ENCODE measurements around the gene MOCS2.

Gene MOCS2

GRCh38 chr5:53092242-53092641, 17.3 kb downstream of the MOCS2 start:
- DNase-seq (ENCODE audit: low spot score): no peak

GRCh38 chr5:53091289-53091688, 18.3 kb downstream of the MOCS2 start:
- peak; percentile 36 for DNase-seq (ENCODE audit: low spot score)

GRCh38 chr5:53090229-53090628, 19.3 kb downstream of the MOCS2 start:
- DNase-seq (ENCODE audit: low spot score): no peak

- no peak for DNase-seq (ENCODE audit: low spot score)
Observed at GRCh38 chr5:53089481-53089991, 20.0 kb downstream of the MOCS2 start.

- no peak for DNase-seq (ENCODE audit: low spot score)
Observed at GRCh38 chr5:53087621-53088121, 21.9 kb downstream of the MOCS2 start.

- no peak for DNase-seq (ENCODE audit: low spot score)
Observed at GRCh38 chr5:53087171-53087570, 22.4 kb downstream of the MOCS2 start.

GRCh38 chr5:53084546-53085255, 24.9 kb downstream of the MOCS2 start:
- DNase-seq (ENCODE audit: low spot score): no peak

- no peak for DNase-seq (ENCODE audit: low spot score)
Observed at GRCh38 chr5:53083927-53084326, 25.6 kb downstream of the MOCS2 start.

GRCh38 chr5:53080271-53080670, 29.3 kb downstream of the MOCS2 start:
- DNase-seq (ENCODE audit: low spot score): no peak

GRCh38 chr5:53076014-53076583, 33.5 kb downstream of the MOCS2 start:
- DNase-seq (ENCODE audit: low spot score): no peak

- no peak for DNase-seq (ENCODE audit: low spot score)
Observed at GRCh38 chr5:53073348-53073747, 36.2 kb downstream of the MOCS2 start.

GRCh38 chr5:53071738-53072137, 37.8 kb downstream of the MOCS2 start:
- no peak for DNase-seq (ENCODE audit: low spot score)

GRCh38 chr5:53071298-53071697, 38.3 kb downstream of the MOCS2 start:
- no peak for DNase-seq (ENCODE audit: low spot score)

GRCh38 chr5:53069626-53070025, 39.9 kb downstream of the MOCS2 start:
- no peak for DNase-seq (ENCODE audit: low spot score)

- DNase-seq (ENCODE audit: low spot score): no peak
Observed at GRCh38 chr5:53068291-53068836, 41.2 kb downstream of the MOCS2 start.

GRCh38 chr5:53067641-53068040, 41.9 kb downstream of the MOCS2 start:
- DNase-seq (ENCODE audit: low spot score): no peak

GRCh38 chr5:53066088-53066487, 43.5 kb downstream of the MOCS2 start:
- DNase-seq (ENCODE audit: low spot score): no peak

GRCh38 chr5:53063791-53064190, 45.8 kb downstream of the MOCS2 start:
- DNase-seq (ENCODE audit: low spot score): no peak

GRCh38 chr5:53063176-53063575, 46.4 kb downstream of the MOCS2 start:
- DNase-seq (ENCODE audit: low spot score): no peak

GRCh38 chr5:53059281-53059680, 50.3 kb downstream of the MOCS2 start:
- DNase-seq (ENCODE audit: low spot score): no peak

- no peak for DNase-seq (ENCODE audit: low spot score)
Observed at GRCh38 chr5:53055365-53055764, 54.2 kb downstream of the MOCS2 start.

GRCh38 chr5:53053364-53053763, 56.2 kb downstream of the MOCS2 start:
- DNase-seq (ENCODE audit: low spot score): no peak

GRCh38 chr5:53052499-53052898, 57.1 kb downstream of the MOCS2 start:
- DNase-seq (ENCODE audit: low spot score): no peak
